Hepatic stellate cell (primary cell): ENCODE results near the gene ALG12.
A peak's percentile ranks its signal among the peaks of the same experiment; 100 is the strongest.

Experiments used
- DNase-seq: peaks from one replicate; pipeline ENCODE4 v3.0.0; 2011; ENCODE audit warnings: low spot score

Gene ALG12

DNA sequence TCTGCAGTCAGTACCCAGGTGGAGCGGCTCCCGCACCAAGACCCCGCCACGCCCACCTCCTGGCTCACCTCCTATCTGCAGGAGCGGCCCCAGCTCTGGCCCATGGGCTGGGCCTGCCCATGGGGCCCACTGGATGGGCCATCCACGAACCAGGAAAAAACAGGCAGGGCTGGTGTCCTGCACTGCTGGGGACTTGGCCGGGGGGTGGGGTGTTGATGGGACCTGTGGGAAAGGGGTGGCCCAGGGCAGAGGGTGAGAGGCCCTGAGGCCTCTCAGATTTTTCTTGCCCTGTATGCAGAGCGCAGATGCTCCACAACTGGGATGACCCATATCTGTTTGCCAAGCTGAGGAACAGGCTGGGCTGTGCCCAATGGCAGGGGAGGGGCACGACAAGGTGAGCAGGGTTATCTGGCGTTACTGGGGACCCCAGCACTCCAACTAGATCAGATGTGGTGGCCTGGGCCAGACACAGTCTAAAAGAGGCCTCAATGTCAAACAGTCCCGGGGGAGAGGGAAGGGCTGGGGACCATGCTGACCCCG is 39.7 kb upstream of the ALG12 start:
- DNase-seq, result no peak

GRCh38 chr22:49956914-49957825 is 38.9 kb upstream of the ALG12 start:
- no peak for DNase-seq

DNA sequence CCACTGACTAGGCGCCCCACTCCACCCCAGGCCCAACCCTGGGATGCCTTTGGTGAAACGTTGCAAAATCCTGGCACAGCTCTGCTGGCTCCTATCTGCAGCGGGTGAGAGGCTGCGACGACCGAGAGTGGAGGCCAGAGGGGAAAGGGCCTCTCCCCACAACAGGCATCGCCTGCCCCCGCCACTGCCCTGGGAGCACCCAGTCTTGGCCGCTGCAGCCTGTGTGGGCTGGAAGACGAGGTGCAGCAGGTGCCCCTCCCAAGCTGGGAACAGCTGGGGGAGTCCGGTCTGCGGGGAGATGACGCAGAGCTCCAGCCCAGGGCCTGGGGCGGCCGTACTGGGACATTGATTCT is 38.2 kb upstream of the ALG12 start:
- no peak for DNase-seq

DNA sequence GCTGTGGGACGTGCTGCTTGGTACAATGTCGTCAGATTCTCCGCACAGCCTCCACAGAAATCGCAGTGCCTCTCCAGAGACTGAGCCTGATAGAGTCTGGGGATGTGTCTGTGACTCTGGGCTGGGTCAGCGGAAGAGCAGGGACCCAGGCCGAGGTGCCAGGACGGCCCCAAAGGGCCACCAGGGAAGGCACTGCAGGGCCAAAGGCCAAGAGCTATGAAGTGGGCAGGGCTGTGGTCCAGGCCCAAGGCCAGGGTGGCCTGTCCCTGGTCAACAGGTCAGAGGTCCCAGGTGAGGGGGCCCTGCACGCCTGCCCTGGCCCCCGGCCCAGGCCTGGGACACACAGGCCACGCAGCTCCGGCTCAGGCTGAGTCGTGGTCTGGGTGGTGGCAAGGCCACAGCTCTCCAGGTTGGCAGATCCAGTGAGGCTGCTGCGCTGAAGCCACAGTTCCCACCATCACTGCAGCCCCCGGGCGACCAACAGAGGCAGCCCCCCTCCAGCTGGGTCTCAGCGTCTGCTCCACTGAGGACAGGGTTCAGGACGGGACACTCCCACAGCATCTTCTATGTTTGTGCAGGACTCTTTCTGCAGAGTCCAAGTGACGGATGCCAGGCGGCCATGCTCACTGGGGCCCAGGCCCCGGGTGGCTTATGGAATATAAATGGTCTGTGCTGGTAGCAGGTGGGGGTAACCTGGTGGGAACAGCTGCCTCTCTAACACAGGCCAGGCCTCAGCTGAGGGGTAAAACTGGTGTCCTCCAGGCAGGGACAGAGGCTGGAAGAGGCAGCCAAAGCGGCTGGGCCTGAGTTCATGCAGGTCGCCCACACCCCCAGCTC is 37.6 kb upstream of the ALG12 start:
- no peak for DNase-seq

- no peak for DNase-seq
These were observed 36.8 kb upstream of the ALG12 start for GRCh38 chr22:49954991-49955580.

DNA sequence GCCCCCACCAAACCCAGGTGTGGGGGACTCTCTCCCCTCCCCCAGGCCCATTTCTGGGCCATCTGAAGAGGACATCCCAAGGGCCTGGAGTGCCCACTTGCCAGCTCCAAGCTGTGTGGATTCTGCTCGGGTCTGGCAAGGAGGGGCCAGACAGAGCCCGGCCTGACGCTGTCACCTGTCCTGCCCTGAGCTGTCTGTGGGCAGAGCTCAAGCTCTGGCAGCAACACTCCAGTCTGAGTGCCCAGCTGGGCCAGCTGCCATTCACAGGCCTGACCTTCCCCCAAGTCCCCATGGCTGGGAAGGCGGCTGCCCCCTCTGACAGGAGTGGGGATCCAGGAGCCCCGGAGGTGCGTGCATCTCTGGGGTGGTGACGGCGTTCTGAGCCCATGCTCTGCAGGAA is 36.1 kb upstream of the ALG12 start:
- no peak for DNase-seq

- DNase-seq, result no peak
These were observed 35.6 kb upstream of the ALG12 start for GRCh38 chr22:49953680-49954344.

DNA sequence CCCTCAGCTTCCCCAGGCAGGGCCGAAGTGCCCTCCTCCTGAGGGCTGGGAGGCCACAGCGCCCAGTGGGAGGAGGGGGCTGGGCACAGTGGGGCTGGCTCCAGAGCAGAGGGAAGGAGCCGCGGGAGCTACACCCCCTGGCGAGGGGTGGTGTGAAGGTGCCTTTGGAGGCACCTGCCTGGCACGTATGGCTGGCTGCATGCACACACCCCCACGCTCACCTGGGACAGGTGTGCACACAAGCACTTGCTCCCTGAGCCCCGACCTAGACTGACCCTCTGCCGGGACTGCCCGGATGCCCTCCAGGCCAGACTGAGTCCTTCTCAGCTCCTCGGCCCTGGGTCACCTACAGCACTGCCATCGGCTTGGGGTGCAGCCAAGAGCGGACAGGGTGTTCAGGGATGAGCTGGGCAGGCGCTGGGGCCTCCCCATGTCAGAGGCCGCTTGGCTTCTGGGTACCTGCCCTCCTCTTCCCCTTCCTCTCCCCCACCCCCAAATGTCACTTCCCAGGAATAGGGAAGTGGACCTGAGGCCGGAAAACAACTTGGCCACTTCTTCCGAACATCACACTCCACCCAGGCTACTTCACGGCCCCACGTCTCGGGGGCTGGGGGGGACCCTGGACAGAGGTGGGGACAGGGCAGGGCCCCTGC is 34.9 kb upstream of the ALG12 start:
- no peak for DNase-seq

GRCh38 chr22:49951986-49952896 is 34.0 kb upstream of the ALG12 start:
- peak; percentile 95 for DNase-seq

GRCh38 chr22:49951678-49951985 is 33.4 kb upstream of the ALG12 start:
- no peak for DNase-seq

- no peak for DNase-seq
These were observed 32.9 kb upstream of the ALG12 start for GRCh38 chr22:49951000-49951677.

DNA sequence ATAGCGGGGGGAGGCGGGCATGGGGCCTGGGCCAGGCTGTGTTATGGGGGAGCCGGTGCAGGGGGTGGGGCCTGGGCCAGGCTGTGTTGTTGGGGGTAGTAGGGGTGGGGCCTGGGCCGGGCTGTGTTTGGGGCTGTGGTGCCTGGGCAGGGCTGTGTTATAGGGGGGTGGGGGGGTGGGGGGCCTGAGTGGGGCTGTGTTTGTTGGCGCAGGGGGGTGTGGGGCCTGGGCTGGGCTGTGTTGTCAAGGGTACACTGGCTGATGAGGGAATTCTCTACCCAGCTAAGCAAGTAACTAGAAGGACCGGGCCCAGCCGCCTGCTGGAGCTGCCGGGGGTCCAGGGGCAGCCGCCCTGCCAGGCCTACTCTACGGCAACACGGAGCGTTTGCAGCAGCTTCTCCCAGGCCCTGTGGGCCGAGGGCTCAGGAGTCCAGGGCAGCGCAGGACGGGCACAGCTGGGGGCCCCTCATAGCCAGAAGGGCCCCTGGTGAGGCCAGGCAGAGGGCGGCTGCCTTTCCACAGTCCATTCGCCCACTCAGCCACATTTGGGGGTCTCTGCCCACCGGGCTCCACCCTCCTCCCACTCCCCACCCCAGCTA is 32.3 kb upstream of the ALG12 start:
- no peak for DNase-seq

DNA sequence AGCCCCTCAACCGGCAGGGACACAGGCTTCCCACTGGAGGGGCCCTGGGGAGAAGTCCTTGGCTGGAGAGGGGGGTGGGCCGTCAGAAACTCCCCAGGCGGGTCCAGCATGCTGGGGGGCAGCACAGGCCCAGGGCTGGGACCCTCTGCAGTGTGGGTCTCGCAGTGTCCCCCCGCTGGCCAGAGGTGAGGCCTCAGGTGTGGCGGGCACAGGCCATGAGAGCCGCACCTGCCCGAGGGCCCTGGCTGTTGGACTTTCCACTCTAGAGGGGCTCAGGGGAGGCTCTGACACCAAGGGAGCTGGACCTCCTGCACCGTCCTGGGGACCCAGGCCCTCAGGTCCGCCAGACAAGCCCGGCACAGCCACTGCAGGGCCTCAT is 31.7 kb upstream of the ALG12 start:
- no peak for DNase-seq

- DNase-seq, result no peak
These were observed 31.0 kb upstream of the ALG12 start for GRCh38 chr22:49948958-49949913.

DNA sequence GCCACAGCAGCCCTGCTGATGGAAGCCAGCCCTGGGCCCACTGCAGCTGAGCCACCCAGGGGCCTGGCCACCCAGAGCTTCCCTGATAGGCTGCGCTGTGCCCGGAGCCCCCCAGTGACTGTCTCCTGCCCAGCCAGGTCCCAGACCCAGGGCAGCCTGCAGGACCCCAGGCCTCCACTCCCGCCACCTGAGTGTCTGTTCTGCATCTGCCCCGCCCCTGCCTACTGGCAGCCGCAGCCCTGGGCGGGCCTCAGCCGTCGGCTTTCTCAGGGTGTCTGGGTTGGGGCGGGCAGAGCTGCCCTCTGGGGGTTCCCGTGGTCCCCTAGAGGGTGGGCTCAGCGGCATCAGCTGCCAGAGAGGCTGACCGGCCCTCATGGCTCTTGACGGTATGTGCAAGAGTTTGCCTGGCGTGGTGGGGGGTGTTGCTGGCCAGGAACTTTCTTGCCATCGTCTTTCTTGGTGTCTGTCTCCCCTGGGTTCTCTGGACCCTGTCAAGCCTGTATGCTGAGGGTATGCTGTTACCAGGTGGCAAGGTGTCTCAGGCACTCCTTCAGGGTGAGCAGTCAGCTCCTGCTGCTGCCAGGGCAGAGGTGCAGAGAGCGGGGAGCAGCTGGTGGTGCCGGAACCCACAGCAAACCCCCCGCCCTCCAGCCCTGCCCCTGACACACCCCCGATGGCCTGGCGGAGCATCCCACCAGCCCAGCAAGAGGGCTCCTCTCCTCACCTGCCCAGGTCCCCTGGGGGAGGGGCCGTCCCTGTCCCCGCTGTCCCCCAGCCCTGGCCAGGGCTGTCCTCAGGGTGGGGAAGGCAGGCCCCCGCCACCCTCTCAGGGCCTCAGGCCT is 30.1 kb upstream of the ALG12 start:
- DNase-seq, result no peak

- no peak for DNase-seq
These were observed 29.0 kb upstream of the ALG12 start for GRCh38 chr22:49947296-49947622.

DNA sequence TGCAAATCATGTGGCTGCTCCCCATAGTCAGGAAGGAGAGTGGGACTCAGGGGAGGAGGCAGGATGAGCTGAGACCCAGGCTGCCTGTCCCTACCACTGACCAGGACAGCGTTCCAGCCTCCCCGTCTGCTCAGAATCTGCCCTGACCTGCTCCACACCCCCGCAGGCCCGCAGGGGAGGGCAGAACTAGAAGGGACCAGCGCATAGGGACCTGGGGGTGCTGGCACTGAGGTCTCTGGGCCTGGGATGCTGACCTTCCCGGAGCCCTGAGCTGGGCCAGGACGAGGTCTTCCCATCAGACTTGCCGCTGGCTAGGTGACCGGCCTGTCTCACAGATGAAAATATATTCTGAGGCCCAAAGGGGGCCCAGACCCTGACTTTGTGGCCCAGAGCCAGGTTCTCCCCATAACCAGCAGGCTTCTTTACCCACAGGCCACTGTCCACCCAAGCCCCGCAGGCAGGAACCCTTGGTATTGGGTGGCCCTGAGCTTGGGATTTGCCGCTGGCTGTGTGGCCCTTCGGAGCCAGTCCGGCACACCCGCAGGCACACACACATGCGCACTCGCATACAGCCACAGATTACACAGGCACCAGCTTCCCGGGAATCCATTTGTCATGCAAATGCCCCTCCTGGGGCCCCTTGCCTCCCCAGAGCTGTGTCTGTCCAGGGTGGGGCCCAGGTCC is 28.5 kb upstream of the ALG12 start:
- DNase-seq, result no peak
